Measurements from ENCODE around the gene PRDX5.

PRDX5 gene

GRCh38 chr11:64317961-64318765 is at the start of gene PRDX5:
TSS of gene PRDX5 (plus strand) at chr11:64318121. CDS start at chr11:64318216, 95 bp downstream.
- peak within 1 kb of the TSS; percentile 80 for H3K4me3 ChIP-seq (ENCODE audit: low read length)
- TF ChIP-seq CTCF (IDR thresholded peaks at IDR 0.05; ENCODE audit: insufficient read depth, low read depth, low read length, missing control alignments), result peak; percentile 35
- peak; percentile 97 for DNase-seq (ENCODE audit: low read depth)

GRCh38 chr11:64268893-64269539 is 48.9 kb upstream of the PRDX5 start:
- DNase-seq (ENCODE audit: low read depth), result peak; percentile 35
- H3K4me3 ChIP-seq (ENCODE audit: low read length), result peak overlapping the region; percentile 59
- TF ChIP-seq CTCF (IDR thresholded peaks at IDR 0.05; ENCODE audit: insufficient read depth, low read depth, low read length, missing control alignments), result no peak

- peak; percentile 2 for TF ChIP-seq CTCF (IDR thresholded peaks at IDR 0.05; ENCODE audit: insufficient read depth, low read depth, low read length, missing control alignments)
- H3K4me3 ChIP-seq (ENCODE audit: low read length), result peak overlapping the region; percentile 59
- peak; percentile 100 for DNase-seq (ENCODE audit: low read depth)
Measured at GRCh38 chr11:64269540-64270220, 48.2 kb upstream of the PRDX5 start.

GRCh38 chr11:64275031-64275800 is 42.7 kb upstream of the PRDX5 start:
- DNase-seq (ENCODE audit: low read depth), result no peak
- H3K4me3 ChIP-seq (ENCODE audit: low read length), result no peak overlapping the region
- TF ChIP-seq CTCF (IDR thresholded peaks at IDR 0.05; ENCODE audit: insufficient read depth, low read depth, low read length, missing control alignments), result no peak

DNA sequence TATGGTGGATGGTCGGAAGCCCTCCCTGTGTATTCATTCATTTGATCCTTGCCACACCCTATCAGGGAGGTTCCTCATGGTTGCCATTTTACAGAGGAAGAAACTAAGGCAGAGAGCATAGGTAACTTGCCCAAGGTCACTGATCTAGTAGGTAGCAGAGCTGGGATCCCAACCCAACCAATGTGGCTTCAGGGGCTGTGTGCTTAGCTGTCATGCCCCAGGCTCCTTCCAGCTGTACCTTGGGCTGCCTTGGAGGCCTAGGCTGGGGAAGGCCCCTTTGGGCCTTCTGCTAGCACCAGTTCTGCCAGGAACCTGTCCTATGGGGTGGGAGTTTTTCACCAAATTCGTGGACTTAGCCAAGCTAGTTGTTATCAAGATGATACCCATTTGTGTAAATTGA is 42.1 kb upstream of the PRDX5 start:
- TF ChIP-seq CTCF (IDR thresholded peaks at IDR 0.05; ENCODE audit: insufficient read depth, low read depth, low read length, missing control alignments), result no peak
- DNase-seq (ENCODE audit: low read depth), result no peak
- H3K4me3 ChIP-seq (ENCODE audit: low read length), result no peak overlapping the region

- TF ChIP-seq CTCF (IDR thresholded peaks at IDR 0.05; ENCODE audit: insufficient read depth, low read depth, low read length, missing control alignments), result no peak
- H3K4me3 ChIP-seq (ENCODE audit: low read length), result no peak overlapping the region
- peak; percentile 96 for DNase-seq (ENCODE audit: low read depth)
Measured at GRCh38 chr11:64276653-64277431, 41.1 kb upstream of the PRDX5 start.

All from epithelial cell of esophagus (primary cell).